H9 (cell line): ENCODE data around the gene PTPN21. TPM values are rescaled to one million over a fixed set of nuclear protein-coding genes. Genes with fewer than 3 reads are reported as not detected.
A peak's percentile ranks its signal among the peaks of the same experiment; 100 is the strongest.

Experiments used
- DNase-seq: peaks from one replicate; pipeline ENCODE4 v3.0.0-alpha.2; 2017
- H2AFZ ChIP-seq: one replicate; pipeline ENCODE4 v1.6.1; 2013; ENCODE audit warnings: mild to moderate bottlenecking, low read length, control low read depth, moderate library complexity
- H2AK5ac ChIP-seq: 2 replicates; pipeline ENCODE4 v1.6.1; 2013; ENCODE audit warnings: low read length, control low read depth, mixed read lengths; ENCODE audit not compliant: insufficient read length
- H2BK120ac ChIP-seq: one replicate; pipeline ENCODE4 v1.6.1; 2013; ENCODE audit warnings: low read depth, mild to moderate bottlenecking, low read length, control low read depth, inconsistent platforms; ENCODE audit not compliant: poor library complexity, severe bottlenecking
- H2BK12ac ChIP-seq: 2 replicates; pipeline ENCODE4 v1.6.1; 2013; ENCODE audit warnings: low read length, control low read depth, mixed read lengths, low read depth; ENCODE audit not compliant: insufficient read length
- H2BK15ac ChIP-seq: 2 replicates; pipeline ENCODE4 v1.6.1; 2013; ENCODE audit warnings: low read depth, low read length, control low read depth
- H2BK20ac ChIP-seq: one replicate; pipeline ENCODE4 v1.6.1; 2013; ENCODE audit warnings: low read depth, mild to moderate bottlenecking, low read length, control low read depth, inconsistent platforms; ENCODE audit not compliant: poor library complexity, severe bottlenecking
- H2BK5ac ChIP-seq: 2 replicates; pipeline ENCODE4 v1.6.1; 2013; ENCODE audit warnings: low read length, control low read depth, mixed read lengths; ENCODE audit not compliant: insufficient read length
- H3K14ac ChIP-seq: 2 replicates; pipeline ENCODE4 v1.6.1; 2013; ENCODE audit warnings: low read length, control low read depth; ENCODE audit not compliant: insufficient read depth
- H3K18ac ChIP-seq: 2 replicates; pipeline ENCODE4 v1.6.1; 2013; ENCODE audit warnings: low read depth, mild to moderate bottlenecking, mixed read lengths, low read length, control low read depth; ENCODE audit not compliant: insufficient read length
- H3K23ac ChIP-seq: 2 replicates; pipeline ENCODE4 v1.6.1; 2013; ENCODE audit warnings: low read length, control low read depth, mixed read lengths, low read depth; ENCODE audit not compliant: insufficient read length
- H3K23me2 ChIP-seq: 2 replicates; pipeline ENCODE4 v1.6.1; 2013; ENCODE audit warnings: low read depth, mild to moderate bottlenecking, mixed read lengths, low read length, control low read depth; ENCODE audit not compliant: insufficient read length, poor library complexity, severe bottlenecking
- H3K27ac ChIP-seq: 2 replicates; pipeline ENCODE4 v1.5.1; 2013; ENCODE audit warnings: low read length, control low read depth, mixed read lengths, low read depth; ENCODE audit not compliant: insufficient read length
- H3K27me3 ChIP-seq: 2 replicates; pipeline ENCODE4 v1.6.1; 2013; ENCODE audit warnings: low read length, control low read depth, inconsistent platforms; ENCODE audit not compliant: insufficient read depth
- H3K4ac ChIP-seq: 2 replicates; pipeline ENCODE4 v1.6.1; 2013; ENCODE audit warnings: low read depth, mild to moderate bottlenecking, control low read depth, inconsistent platforms, low read length, moderate library complexity
- H3K4me1 ChIP-seq: 2 replicates; pipeline ENCODE4 v1.6.1; 2013; ENCODE audit warnings: low read length, control low read depth, inconsistent platforms; ENCODE audit not compliant: insufficient read depth
- H3K4me2 ChIP-seq: 2 replicates; pipeline ENCODE4 v1.6.1; 2013; ENCODE audit warnings: low read length, control low read depth, mixed read lengths; ENCODE audit not compliant: insufficient read length, insufficient read depth
- H3K56ac ChIP-seq: 2 replicates; pipeline ENCODE4 v1.6.1; 2013; ENCODE audit warnings: low read depth, mild to moderate bottlenecking, mixed read lengths, low read length, control low read depth; ENCODE audit not compliant: insufficient read length
- H3K79me1 ChIP-seq: 2 replicates; pipeline ENCODE4 v1.6.1; 2013; ENCODE audit warnings: low read depth, mild to moderate bottlenecking, moderate library complexity, low read length, control low read depth, inconsistent platforms; ENCODE audit not compliant: insufficient read depth, poor library complexity, severe bottlenecking
- H3K79me2 ChIP-seq: 2 replicates; pipeline ENCODE4 v1.6.1; 2013; ENCODE audit warnings: low read length, control low read depth, inconsistent platforms; ENCODE audit not compliant: insufficient read depth
- H3K9ac ChIP-seq: 2 replicates; pipeline ENCODE4 v1.6.1; 2013; ENCODE audit warnings: low read length, control low read depth, mixed read lengths; ENCODE audit not compliant: insufficient read length; ENCODE audit errors: extremely low read depth
- H3K9me3 ChIP-seq: one replicate; pipeline ENCODE4 v1.6.1; 2013; ENCODE audit warnings: low read depth, low read length, inconsistent platforms; ENCODE audit not compliant: control insufficient read depth
- H3T11ph ChIP-seq: one replicate; pipeline ENCODE4 v1.6.1; 2013; ENCODE audit warnings: mild to moderate bottlenecking, low read length, control low read depth, inconsistent platforms
- H4K20me1 ChIP-seq: one replicate; pipeline ENCODE4 v1.6.1; 2013; ENCODE audit not compliant: control insufficient read depth, insufficient read length, insufficient read depth
- H4K5ac ChIP-seq: 2 replicates; pipeline ENCODE4 v1.6.1; 2013; ENCODE audit warnings: low read depth, mild to moderate bottlenecking, mixed read lengths, low read length, control low read depth; ENCODE audit not compliant: insufficient read length
- H4K8ac ChIP-seq: replicated peaks from 2 replicates; pipeline ENCODE4 v1.6.1; 2013; ENCODE audit warnings: low read length, control low read depth, mixed read lengths, low read depth; ENCODE audit not compliant: insufficient read length
- H4K91ac ChIP-seq: 2 replicates; pipeline ENCODE4 v1.6.1; 2013; ENCODE audit warnings: low read depth, mild to moderate bottlenecking, moderate library complexity, mixed read lengths, low read length, control low read depth; ENCODE audit not compliant: insufficient read length
- H3K27ac Mint-ChIP-seq, 3 experiments: 2 replicates in 2 of 3; 3 replicates in 1 of 3; pipeline ENCODE4 v1.8.0; 2020 to 2021; ENCODE audit warnings: mixed read lengths in 3 of 3, mild to moderate bottlenecking in 1 of 3, moderate library complexity in 1 of 3
- H3K27me3 Mint-ChIP-seq: 2 replicates; pipeline ENCODE4 v1.8.0; 2021; ENCODE audit warnings: low read depth, mild to moderate bottlenecking, moderate library complexity, mixed read lengths
- H3K36me3 Mint-ChIP-seq, 3 experiments: 2 replicates in 2 of 3; 3 replicates in 1 of 3; pipeline ENCODE4 v1.8.0; 2020 to 2021; ENCODE audit warnings: low read depth in 3 of 3, mixed read lengths in 3 of 3; ENCODE audit not compliant: insufficient read depth in 1 of 3
- H3K4me1 Mint-ChIP-seq, 2 experiments: 2 replicates each; pipeline ENCODE4 v1.8.0; 2020; ENCODE audit warnings: mixed read lengths in 2 of 2
- H3K4me3 Mint-ChIP-seq, 2 experiments: 2 replicates in 1 of 2; 3 replicates in 1 of 2; pipeline ENCODE4 v1.8.0; 2020 to 2021; ENCODE audit warnings: mild to moderate bottlenecking in 2 of 2, mixed read lengths in 2 of 2, moderate library complexity in 1 of 2
- H3K9me3 Mint-ChIP-seq, 2 experiments: 2 replicates in 1 of 2; 3 replicates in 1 of 2; pipeline ENCODE4 v1.8.0; 2020; ENCODE audit warnings: mild to moderate bottlenecking in 2 of 2, mixed read lengths in 2 of 2, moderate library complexity in 1 of 2
- WGBS: extraction: QIAGEN DNeasy Blood & Tissue Kit; methylation state at CpG from one replicate; pipeline ENCODE4 v1.1.7; 2013; ENCODE audit warnings: missing lambda C conversion rate, low lambda C conversion rate, mixed read lengths; ENCODE audit not compliant: insufficient read length; ENCODE audit errors: extremely low coverage; 5-methylcytosine and 5-hydroxymethylcytosine counted together
- total RNA-seq: library from RNA; stranded (reverse); gene quantifications from 2 replicates; pipeline ENCODE4 v1.2.1, GENCODE V29; 2021
- TF ChIP-seq, protein P1 (sequence below): fragments of 200-600 bp; sonication (generic); conservative IDR thresholded peaks from 3 replicates; pipeline ENCODE4 v1.8.0; 2021; ENCODE audit warnings: antibody characterized with exemption, mild to moderate bottlenecking

The PTPN21 gene
- total RNA-seq, 1 experiment from 2014 or later, result 14.3 TPM

DNA sequence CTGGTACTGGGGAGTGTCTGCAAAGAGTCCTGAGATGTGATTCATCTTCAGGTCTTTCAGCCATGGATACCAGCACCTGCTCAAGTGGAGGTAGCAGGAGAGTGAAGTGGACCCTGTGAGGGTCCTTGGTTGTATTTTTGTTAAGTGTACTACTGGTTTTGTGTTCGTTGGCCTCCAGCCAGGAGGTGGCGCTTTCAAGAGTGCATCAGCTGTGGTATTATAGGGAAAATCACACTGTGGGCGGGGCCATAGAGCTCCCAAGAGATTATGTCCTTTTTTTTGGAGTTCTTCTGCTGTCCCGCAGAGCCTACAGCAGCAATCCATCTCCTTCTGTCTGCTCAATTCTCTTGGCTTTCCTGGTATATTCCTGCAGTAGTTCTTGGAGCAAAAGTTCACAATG lies 102.6 kb downstream of the PTPN21 start:
- H2BK12ac ChIP-seq, result no peak overlapping the region
- no peak overlapping the region for H3T11ph ChIP-seq
- no peak overlapping the region for H3K27ac Mint-ChIP-seq
- no peak overlapping the region for H2BK120ac ChIP-seq
- no peaks in the 10 kb centered on the region; a peak in 2 of 5 replicates for H3K9me3 Mint-ChIP-seq
- no peaks in the 10 kb centered on the region for H3K4me1 Mint-ChIP-seq
- no peaks in the 10 kb centered on the region for H3K9me3 ChIP-seq
- H3K79me2 ChIP-seq, result no peaks in the 10 kb centered on the region
- H3K4me2 ChIP-seq, result no peak overlapping the region
- H4K20me1 ChIP-seq, result no peaks in the 10 kb centered on the region
- no peak overlapping the region for H4K8ac ChIP-seq
- no peak overlapping the region for H3K4me3 Mint-ChIP-seq
- no peaks in the 10 kb centered on the region for H3K27me3 ChIP-seq
- H3K56ac ChIP-seq, result no peak overlapping the region
- no peak overlapping the region for H3K4ac ChIP-seq
- H3K79me1 ChIP-seq, result no peaks in the 10 kb centered on the region
- no peak overlapping the region for H2BK15ac ChIP-seq
- no peaks in the 10 kb centered on the region for H3K27me3 Mint-ChIP-seq
- no peak overlapping the region for H3K27ac ChIP-seq
- TF ChIP-seq, protein P1, sequence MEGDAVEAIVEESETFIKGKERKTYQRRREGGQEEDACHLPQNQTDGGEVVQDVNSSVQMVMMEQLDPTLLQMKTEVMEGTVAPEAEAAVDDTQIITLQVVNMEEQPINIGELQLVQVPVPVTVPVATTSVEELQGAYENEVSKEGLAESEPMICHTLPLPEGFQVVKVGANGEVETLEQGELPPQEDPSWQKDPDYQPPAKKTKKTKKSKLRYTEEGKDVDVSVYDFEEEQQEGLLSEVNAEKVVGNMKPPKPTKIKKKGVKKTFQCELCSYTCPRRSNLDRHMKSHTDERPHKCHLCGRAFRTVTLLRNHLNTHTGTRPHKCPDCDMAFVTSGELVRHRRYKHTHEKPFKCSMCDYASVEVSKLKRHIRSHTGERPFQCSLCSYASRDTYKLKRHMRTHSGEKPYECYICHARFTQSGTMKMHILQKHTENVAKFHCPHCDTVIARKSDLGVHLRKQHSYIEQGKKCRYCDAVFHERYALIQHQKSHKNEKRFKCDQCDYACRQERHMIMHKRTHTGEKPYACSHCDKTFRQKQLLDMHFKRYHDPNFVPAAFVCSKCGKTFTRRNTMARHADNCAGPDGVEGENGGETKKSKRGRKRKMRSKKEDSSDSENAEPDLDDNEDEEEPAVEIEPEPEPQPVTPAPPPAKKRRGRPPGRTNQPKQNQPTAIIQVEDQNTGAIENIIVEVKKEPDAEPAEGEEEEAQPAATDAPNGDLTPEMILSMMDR, result peak; percentile 47; the same call in 2 of the 3 replicates
- DNase-seq, result no peak
- no peak overlapping the region for H3K18ac ChIP-seq
- no peak overlapping the region for H4K91ac ChIP-seq
- no peak overlapping the region for H2BK5ac ChIP-seq
- WGBS, result no CpG with 5 or more reads among the region's 4 CpGs
- no peak overlapping the region for H3K23ac ChIP-seq
- H3K36me3 Mint-ChIP-seq, result peaks cover 13 to 33% (median 15%) of the 10 kb centered on the region in 3 experiments
- H3K23me2 ChIP-seq, result no peaks in the 10 kb centered on the region
- no peaks in the 10 kb centered on the region for H3K4me1 ChIP-seq
- no peak overlapping the region for H2AK5ac ChIP-seq
- no peak overlapping the region for H4K5ac ChIP-seq
- H2BK20ac ChIP-seq, result no peak overlapping the region
- no peak overlapping the region for H3K9ac ChIP-seq
- H3K14ac ChIP-seq, result no peak overlapping the region
- H2AFZ ChIP-seq, result no peak overlapping the region
